Vein endothelial cell (primary cell): Measurements from ENCODE around the gene PELO. TPM values are rescaled to one million over a fixed set of nuclear protein-coding genes. Genes with fewer than 3 reads are reported as not detected.

Experiments used
- total RNA-seq: library from RNA; depleted of rRNA; stranded (reverse); fragments of >200 nt; gene quantifications from 2 replicates; pipeline ENCODE4 v1.2.3, GENCODE V29; 2012

Gene PELO
- total RNA-seq = 13.9 and 14.7 TPM in 2 replicates

GRCh38 chr5:52787600-52788504, at the start of gene PELO, which contains the start of gene ITGA1:
TSS of gene PELO (plus strand) at chr5:52787916. CDS start at chr5:52800395, 12,479 bp downstream.
TSS of gene ITGA1 (plus strand) at chr5:52787916. CDS start at chr5:52788354, 438 bp downstream.

Other genes starting within 250 kb of the PELO start
- gene ITGA1, start within 50 bp of the PELO start, total RNA-seq = 13.7 and 22.7 TPM in 2 replicates
- gene ITGA2, start 201.4 kb downstream of the PELO start, total RNA-seq = 115 and 159 TPM in 2 replicates